GM18505 (cell line): ENCODE measurements around the gene ANKAR.
"Not testable (repeated sequence)": the region's sequence is repeated elsewhere in the genome, so short reads cannot be mapped to it uniquely, and the experiment has no call there.

Experiments
- ATAC-seq: cut with Tn5 transposase; IDR thresholded peaks from one replicate; pipeline ENCODE4 v1.9.1; 2021; ENCODE audit not compliant: unreplicated experiment
- POLR2A ChIP-seq: IDR thresholded peaks from 4 replicates; pipeline ENCODE4 v1.6.1; 2011; ENCODE audit warnings: borderline replicate concordance; ENCODE audit not compliant: insufficient read depth, insufficient read length; ENCODE audit errors: extremely low read depth

ANKAR gene

DNA sequence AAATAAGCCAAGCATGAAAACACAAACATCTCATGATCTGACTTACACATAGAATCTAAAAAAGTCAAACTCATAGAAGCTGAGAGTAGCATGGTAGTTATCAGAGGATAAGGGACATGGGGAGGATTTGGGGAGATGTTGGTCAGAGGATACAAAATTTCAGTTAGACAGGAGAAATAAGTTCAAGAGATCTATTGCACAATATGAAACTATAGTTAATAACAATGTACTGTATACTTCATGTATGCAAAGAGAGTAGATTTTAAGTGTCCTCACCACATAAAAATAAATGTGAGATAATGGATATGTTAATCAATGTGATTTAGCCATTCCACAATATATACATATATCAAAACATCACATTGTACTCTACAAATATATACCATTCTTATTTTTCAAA lies 23.2 kb upstream of the ANKAR start:
- ATAC-seq = no peak
- TF ChIP-seq POLR2A = no peak

DNA sequence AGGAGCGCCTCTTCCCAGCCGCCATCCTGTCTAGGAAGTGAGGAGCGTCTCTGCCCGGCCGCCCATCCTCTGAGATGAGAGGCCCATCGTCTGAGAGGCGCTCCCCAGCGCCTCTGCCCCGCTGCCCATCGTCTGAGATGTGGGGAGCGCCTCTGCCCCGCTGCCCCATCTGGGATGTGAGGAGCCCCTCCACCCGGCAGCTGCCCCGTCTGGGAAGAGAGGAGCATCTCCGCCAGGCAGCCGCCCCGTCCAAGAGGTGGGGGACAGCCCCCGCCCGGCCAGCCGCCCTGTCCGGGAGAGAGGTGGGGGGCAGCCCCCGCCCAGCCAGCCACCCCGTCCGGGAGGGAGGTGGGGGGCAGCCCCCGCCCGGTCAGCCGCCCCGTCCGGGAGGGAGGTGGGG lies 21.0 kb upstream of the ANKAR start:
- not testable (repeated sequence) for ATAC-seq

DNA sequence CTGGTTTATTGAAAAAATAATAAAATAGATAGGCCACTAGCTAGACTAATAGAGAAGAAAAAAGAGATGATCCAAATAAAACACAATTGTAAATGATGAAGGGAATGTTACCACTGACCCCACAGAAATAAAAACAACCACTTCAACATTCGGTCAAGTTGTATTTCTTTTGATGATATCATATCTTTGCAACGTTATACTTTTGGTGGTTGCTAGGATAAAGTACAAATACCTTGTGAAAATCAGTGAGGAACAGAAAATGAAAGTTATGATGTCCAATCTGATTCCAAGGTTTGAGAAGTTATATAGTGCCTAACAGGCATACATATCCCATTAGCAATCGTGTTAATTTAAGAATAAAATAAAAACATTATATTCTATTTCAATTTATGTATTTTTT lies 19.8 kb upstream of the ANKAR start:
- no peak for ATAC-seq

DNA sequence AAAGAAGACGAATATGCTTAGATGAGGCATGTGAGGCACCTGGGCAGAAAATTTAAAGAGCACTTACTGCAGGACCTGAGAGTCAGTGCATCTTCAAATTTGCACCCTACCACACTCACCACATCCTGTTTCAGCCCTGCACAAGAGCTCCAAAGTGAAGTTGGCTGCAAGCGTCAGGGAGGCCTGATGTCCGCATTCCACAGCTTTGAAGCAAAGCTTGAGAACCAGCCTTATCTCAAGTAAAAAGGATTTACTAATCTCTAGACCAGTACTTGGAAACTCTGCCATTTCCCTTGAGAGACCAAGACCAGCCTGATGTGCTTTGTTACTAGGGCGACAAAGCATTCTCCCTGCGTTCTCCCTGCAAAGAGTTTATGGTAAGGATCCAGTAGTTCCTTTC lies 16.6 kb upstream of the ANKAR start:
- peak; percentile 33 for ATAC-seq

More for the DNA sequence above, 19.8 kb upstream of the ANKAR start:
- no peak for TF ChIP-seq POLR2A

DNA sequence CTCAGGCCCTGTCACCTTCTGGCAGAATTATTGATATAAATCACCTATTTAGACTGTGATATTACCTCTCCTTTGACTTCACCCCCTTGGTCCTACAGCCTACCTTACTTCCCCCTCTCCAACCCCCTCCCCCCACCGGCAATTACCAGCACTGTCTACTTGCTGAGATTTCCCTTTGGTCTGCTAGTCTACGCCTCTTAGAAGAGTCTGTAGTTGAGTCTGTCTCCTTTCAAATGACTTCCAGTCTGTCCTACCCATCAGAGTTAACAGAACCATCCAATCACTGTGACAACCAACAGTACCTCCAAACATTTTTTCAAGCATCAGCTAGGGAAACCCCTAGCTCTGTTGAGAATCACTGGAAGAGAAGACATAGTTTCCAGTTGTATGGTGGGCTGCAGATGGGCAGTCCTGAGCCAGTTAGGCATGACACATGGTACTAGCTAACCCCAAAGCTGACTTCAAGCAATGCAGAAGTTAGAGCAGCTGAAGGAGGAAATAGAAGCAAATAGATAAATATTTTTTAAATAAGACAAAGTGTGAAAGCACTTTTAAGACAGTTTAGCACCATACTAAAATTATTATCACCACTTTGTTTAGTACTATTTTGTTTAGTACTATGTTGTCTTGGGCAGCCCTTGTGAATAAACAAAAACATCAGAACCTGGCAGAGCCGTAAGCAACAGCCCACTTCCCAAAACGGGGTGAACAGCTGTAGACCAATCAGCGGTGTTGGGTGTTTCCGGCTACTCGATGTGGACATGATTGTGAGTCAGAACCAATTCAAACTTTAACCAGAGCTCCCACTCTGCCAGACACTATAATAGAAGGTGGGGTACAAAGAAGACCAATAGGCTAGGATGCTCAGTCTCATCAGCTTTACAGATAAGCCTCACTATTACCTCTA lies 15.9 kb upstream of the ANKAR start:
- ATAC-seq = no peak
- TF ChIP-seq POLR2A = no peak

More for the DNA sequence above, 16.6 kb upstream of the ANKAR start:
- no peak for TF ChIP-seq POLR2A

DNA sequence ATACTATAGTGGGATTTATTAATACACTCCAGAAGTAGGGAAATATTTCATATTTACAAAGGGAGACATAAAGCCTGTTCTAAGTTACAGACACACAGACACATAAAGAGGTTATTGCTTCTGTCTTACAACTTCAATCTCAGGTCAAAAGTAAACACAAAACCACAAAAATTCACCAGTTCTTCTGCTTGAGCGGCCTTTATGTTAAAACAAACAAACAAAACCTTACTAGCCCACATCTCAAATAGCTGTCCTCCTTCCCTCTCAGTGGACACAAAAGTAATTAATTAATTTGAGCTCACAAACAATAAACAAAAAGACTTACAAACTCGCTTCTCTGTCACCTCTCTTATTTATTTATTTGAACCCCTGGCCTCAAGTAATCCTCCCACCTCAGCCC lies 14.7 kb upstream of the ANKAR start:
- TF ChIP-seq POLR2A = no peak
- ATAC-seq = no peak

DNA sequence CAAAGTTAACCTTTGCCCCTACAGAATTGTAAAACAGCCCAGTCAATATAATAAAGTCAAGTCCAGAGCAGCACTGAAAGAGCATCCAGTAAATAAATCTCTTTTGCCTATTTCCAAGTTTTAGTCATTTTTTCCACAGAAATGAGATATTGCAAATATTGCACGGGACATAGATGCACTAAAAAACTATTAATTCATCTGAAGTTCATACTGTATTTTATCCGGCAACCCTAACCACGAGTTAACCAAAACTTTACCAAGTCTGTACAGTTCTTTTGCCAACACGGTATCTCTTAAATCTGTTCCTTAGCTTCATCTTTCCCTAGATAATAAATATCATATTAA lies 13.7 kb upstream of the ANKAR start:
- no peak for ATAC-seq
- TF ChIP-seq POLR2A = no peak

DNA sequence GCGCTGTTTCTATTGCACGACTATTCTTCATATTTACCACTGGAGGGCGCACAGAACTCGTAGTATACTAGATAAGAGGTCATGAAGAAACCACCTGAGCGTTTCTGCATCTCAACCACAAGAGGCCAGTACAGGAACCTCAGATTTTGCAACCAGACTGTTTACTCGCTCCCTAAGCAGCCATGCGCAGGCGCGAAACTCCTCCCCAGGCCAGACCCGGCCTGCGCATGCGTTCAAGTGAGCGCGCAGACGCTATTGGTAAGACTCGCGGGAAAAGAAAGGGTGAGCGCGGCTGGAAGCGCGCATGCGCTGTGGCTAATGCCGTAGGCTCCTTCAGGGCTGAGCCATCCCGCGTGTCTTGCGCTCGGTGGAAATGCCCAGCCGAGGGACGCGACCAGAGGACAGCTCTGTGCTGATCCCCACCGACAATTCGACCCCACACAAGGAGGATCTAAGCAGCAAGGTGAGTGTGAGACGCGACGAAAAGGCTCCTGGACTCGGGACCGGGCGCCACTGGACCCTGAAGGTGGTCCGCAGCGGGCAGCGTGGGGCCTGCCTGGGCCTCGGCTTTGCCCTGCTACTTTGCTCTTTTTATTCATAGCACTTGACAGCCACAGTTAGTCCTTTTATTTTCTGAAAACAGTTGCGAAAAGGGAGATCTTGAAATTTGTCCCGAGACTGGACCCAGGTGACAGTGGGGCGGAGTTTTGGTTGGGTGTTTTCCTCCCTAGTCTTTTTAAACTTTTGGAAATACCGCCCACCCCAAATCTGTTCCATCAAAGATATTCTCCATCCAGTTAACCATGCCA lies 13.1 kb upstream of the ANKAR start, which contains the start of gene ASNSD1:
Gene ASNSD1, plus strand, starts transcription at position 312 of the 809 bp plus-strand sequence. CDS start 4,674 bp downstream, outside the sequence.
- peak; percentile 89 for ATAC-seq
- TF ChIP-seq POLR2A = peak; percentile 96

DNA sequence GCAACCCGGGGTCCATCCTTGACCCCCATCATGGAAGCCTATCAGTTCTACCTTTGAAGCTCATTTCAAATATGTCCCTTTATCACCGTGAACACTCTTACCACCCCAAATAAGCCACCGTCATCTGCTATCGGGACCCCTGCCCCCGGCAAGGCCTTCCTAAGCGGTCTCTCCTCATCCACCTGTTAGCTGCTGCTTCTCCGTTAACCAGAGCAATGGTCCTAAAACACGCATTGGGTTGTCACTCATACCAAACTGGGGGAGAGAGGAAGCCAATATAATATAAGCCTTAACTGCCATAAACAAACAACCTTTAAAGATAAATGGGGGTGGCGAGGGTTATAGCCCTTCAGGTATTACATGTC lies 12.5 kb upstream of the ANKAR start:
- TF ChIP-seq POLR2A = no peak
- ATAC-seq = no peak

DNA sequence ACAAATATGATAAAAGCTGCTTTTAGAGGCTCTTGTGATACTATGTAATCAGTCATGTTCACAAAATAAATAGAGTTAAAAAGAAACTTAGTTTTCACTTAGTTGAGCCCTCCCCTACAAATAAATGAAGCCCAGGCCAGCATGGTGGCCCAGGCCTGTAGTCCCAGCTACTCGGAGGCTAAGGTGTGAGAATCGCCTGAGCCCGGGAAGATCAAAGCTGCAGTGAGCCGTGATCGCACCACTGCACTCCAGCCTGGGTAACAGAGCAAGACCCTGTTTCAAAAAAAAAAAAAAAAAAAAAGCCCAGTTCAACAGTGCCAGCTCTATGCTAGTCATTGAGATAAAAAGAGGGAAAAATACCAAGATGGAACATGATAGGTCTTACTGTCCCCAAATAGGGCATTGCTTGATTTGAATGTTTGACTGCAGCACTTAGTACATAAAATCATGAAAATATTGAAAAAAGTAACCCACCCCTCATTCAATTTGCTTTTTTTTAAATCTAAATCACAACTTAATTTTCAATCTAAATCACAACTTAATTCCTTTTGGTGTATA lies 11.7 kb upstream of the ANKAR start:
- no peak for TF ChIP-seq POLR2A
- ATAC-seq = no peak

DNA sequence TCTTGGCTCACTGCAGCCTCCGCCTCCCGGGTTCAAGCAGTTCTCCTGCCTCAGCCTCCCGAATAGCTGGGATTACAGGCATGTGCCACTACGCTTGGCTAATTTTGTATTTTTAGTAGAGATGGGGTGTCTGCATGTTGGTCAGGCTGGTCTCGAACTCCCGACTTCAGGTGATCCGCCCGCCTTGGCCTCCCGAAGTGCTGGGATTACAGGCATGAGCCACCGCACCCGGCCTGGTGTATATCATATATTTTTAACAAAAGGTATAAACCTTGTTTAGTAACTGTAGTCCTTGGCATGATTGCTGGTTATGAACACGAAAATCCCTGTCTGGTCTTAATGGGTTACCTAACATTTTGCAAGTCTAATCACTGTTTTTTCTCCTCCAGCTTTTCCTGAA lies 11.2 kb upstream of the ANKAR start:
- not testable (repeated sequence) for ATAC-seq

DNA sequence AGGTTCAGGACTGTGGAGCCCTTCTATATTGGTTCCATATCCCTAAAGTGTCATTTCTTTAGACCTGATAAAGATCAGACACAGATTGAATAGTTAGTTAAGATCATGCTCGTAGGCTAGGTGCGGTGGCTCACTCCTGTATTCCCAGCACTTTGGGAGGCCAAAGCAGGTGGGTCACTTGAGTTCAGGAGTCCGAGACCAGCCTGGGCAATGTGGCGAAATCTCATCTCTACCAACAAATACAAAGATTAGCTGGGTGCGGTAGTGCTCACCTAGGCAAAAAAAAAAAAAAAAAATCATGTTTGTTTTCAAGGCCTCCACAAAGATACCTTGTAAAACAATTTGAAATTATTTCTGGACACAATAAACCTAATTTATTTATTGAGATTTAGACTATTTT lies 4.6 kb upstream of the ANKAR start:
- TF ChIP-seq POLR2A = no peak

DNA sequence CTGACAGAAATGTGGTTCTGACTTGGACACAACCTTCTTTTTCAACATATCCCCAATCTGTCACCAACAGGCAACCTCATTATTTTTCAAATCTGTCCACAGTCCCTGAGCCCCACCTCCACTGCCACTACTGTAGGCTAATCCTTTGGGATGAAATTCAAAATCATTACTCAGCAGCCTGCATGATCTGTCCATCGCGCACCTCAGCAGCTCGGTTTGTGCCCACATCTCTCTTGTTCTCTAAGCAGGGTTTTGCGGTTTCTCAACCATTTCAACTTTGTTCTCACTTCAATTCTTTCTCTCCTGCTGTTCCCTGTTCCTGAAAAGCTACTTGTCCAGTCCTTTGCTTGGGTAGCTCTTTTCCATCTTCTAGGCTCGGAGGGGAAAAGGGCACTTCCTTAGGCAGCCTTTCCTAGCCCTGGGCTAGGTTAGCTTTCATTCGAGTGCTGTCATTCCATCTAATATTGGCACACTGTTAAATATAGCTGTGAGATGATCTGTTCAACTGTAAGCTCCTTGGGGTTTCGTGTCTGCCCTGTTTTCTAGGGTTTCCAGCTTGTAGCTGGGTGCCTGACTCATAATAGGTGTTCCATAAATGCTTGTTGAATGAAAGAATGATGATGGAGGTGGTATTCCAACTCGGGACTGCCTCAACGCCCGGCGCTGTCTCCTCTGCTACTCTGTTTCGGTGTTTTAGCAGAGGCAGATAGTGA lies 653 bp upstream of the ANKAR start:
- TF ChIP-seq POLR2A = no peak
- peak; percentile 21 for ATAC-seq

More for the DNA sequence above, 4.6 kb upstream of the ANKAR start:
- no peak for ATAC-seq
